ENCODE measurements around the gene THEM5.

DNA sequence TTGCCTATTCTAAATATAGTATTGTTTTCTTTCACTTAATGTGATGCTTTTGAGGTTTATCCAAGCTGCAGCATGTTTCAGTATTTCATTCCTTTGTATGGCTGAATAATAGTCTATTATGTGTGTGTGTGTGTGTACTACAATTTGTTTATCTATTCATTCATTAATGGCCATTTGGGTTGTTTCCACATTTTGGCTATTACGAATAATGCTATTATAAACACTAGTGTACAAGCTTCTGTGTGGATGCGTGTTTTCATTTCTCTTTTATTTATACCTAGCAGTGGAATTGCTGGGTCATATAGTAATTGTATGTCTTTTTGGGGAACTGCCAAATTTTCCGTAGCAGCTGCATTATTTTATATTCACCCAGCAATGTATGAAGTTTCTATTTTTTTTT lies 15.0 kb upstream of the THEM5 start:
- TF ChIP-seq, protein P1, sequence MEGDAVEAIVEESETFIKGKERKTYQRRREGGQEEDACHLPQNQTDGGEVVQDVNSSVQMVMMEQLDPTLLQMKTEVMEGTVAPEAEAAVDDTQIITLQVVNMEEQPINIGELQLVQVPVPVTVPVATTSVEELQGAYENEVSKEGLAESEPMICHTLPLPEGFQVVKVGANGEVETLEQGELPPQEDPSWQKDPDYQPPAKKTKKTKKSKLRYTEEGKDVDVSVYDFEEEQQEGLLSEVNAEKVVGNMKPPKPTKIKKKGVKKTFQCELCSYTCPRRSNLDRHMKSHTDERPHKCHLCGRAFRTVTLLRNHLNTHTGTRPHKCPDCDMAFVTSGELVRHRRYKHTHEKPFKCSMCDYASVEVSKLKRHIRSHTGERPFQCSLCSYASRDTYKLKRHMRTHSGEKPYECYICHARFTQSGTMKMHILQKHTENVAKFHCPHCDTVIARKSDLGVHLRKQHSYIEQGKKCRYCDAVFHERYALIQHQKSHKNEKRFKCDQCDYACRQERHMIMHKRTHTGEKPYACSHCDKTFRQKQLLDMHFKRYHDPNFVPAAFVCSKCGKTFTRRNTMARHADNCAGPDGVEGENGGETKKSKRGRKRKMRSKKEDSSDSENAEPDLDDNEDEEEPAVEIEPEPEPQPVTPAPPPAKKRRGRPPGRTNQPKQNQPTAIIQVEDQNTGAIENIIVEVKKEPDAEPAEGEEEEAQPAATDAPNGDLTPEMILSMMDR (IDR thresholded peaks at IDR 0.05; ENCODE audit: low read depth, low read length) = no peak
- TF ChIP-seq POLR2A (IDR thresholded peaks at IDR 0.05; ENCODE audit: extremely low read depth, insufficient read length) = no peak
